Liver (tissue), 9 donors: Measurements from ENCODE around the gene CADPS. TPM values are rescaled to one million over a fixed set of nuclear protein-coding genes. Genes with fewer than 3 reads are reported as not detected.

Experiments used
- DNase-seq: peaks from one replicate; pipeline ENCODE4 v3.0.0-alpha.2; 2017; ENCODE audit warnings: low spot score
- H3K27ac ChIP-seq, 2 donors: one replicate each; pipeline ENCODE4 v1.7.0; 2013; ENCODE audit warnings: inconsistent platforms in 2 of 2, low read length in 2 of 2, control low read depth in 1 of 2, low read depth in 1 of 2, mild to moderate bottlenecking in 1 of 2
- H3K27me3 ChIP-seq, 4 donors: one replicate each; pipeline versions ENCODE4 v1.6.1 to v1.7.0; 2013; ENCODE audit warnings: low read length in 3 of 4, inconsistent platforms in 1 of 4, mild to moderate bottlenecking in 1 of 4, moderate library complexity in 1 of 4; ENCODE audit not compliant: control insufficient read depth in 4 of 4, insufficient read depth in 4 of 4
- H3K36me3 ChIP-seq, 4 donors: one replicate each; pipeline versions ENCODE4 v1.6.1 to v1.7.0; 2013; ENCODE audit warnings: low read length in 3 of 4, mild to moderate bottlenecking in 3 of 4, low read depth in 1 of 4, moderate library complexity in 1 of 4; ENCODE audit not compliant: control insufficient read depth in 4 of 4, insufficient read depth in 3 of 4
- H3K4me1 ChIP-seq, 4 donors: one replicate each; pipeline versions ENCODE4 v1.6.1 to v1.7.0; 2013; ENCODE audit warnings: low read length in 3 of 4, mild to moderate bottlenecking in 3 of 4, moderate library complexity in 1 of 4; ENCODE audit not compliant: control insufficient read depth in 4 of 4, insufficient read depth in 4 of 4
- H3K4me3 ChIP-seq, 3 donors: one replicate each; pipeline versions ENCODE4 v1.6.1 to v1.7.0; 2013; ENCODE audit warnings: low read length in 3 of 3, control low read depth in 1 of 3, low read depth in 1 of 3, mild to moderate bottlenecking in 1 of 3
- H3K9ac ChIP-seq, 2 donors: one replicate each; pipeline ENCODE4 v1.7.0; 2013; ENCODE audit warnings: low read length in 2 of 2, mild to moderate bottlenecking in 2 of 2, moderate library complexity in 2 of 2, control low read depth in 1 of 2, low read depth in 1 of 2
- H3K9me3 ChIP-seq, 4 donors: one replicate each; pipeline versions ENCODE4 v1.6.1 to v1.7.0; 2013; ENCODE audit warnings: low read length in 3 of 4; ENCODE audit not compliant: control insufficient read depth in 4 of 4
- ATF3 ChIP-seq: IDR thresholded peaks from 2 replicates; pipeline ENCODE4 v1.6.1; 2016; ENCODE audit warnings: antibody characterized with exemption
- CTCF ChIP-seq: fragments of 150-350 bp; IDR thresholded peaks from 2 replicates; pipeline ENCODE4 v1.5.1; 2017; ENCODE audit warnings: improper control_type of control experiment, low read depth, low read length; ENCODE audit not compliant: missing input control
- EGR1 ChIP-seq, 2 donors: IDR thresholded peaks; 2 replicates each; pipeline ENCODE4 v1.6.1; 2016 to 2018; ENCODE audit warnings: antibody characterized with exemption in 2 of 2, low read depth in 2 of 2
- FOXA1 ChIP-seq: IDR thresholded peaks from 2 replicates; pipeline ENCODE4 v1.6.1; 2016; ENCODE audit warnings: antibody characterized with exemption
- FOXA2 ChIP-seq: IDR thresholded peaks from 2 replicates; pipeline ENCODE4 v1.6.1; 2016; ENCODE audit warnings: antibody characterized with exemption
- GABPA ChIP-seq, 2 donors: IDR thresholded peaks in 1 of 2; conservative IDR thresholded peaks in 1 of 2; 2 replicates each; pipeline ENCODE4 v1.6.1; 2016; ENCODE audit warnings: antibody characterized with exemption in 2 of 2, mild to moderate bottlenecking in 1 of 2, moderate library complexity in 1 of 2
- HNF4G ChIP-seq: IDR thresholded peaks from 2 replicates; pipeline ENCODE4 v1.6.1; 2016; ENCODE audit warnings: antibody characterized with exemption
- MAX ChIP-seq: IDR thresholded peaks from 2 replicates; pipeline ENCODE4 v1.6.1; 2016; ENCODE audit warnings: antibody characterized with exemption
- NR2F2 ChIP-seq: IDR thresholded peaks from 2 replicates; pipeline ENCODE4 v1.6.1; 2016; ENCODE audit warnings: antibody characterized with exemption
- REST ChIP-seq: IDR thresholded peaks from 2 replicates; pipeline ENCODE4 v1.6.1; 2016; ENCODE audit warnings: antibody characterized with exemption, mild to moderate bottlenecking
- RXRA ChIP-seq, 2 donors: IDR thresholded peaks; 2 replicates each; pipeline ENCODE4 v1.6.1; 2017 to 2018; ENCODE audit warnings: antibody characterized with exemption in 2 of 2, mild to moderate bottlenecking in 1 of 2
- TAF1 ChIP-seq: conservative IDR thresholded peaks from 2 replicates; pipeline ENCODE4 v1.6.1; 2016; ENCODE audit warnings: antibody characterized with exemption, mild to moderate bottlenecking
- YY1 ChIP-seq: IDR thresholded peaks from 2 replicates; pipeline ENCODE4 v1.6.1; 2016; ENCODE audit warnings: antibody characterized with exemption, mild to moderate bottlenecking
- WGBS: extraction: QIAGEN DNeasy Blood & Tissue Kit; methylation state at CpG from one replicate; pipeline ENCODE4 v1.1.7; 2013; 5-methylcytosine and 5-hydroxymethylcytosine counted together
- polyA plus RNA-seq, 2 donors: library from polyadenylated mRNA; stranded (reverse) in 1 of 2; unstranded in 1 of 2; fragments of 200-250 nt in 1 of 2; fragments of >200 nt in 1 of 2; fragmentation: Nextera tagmentation in 1 of 2; extraction: Ambion mirVana in 1 of 2; gene quantifications; one replicate each; pipeline versions ENCODE4 v1.2.1 to v1.2.3, GENCODE V29; 2013 to 2015
- total RNA-seq, 2 donors: library from RNA; depleted of rRNA; stranded (reverse); fragments of >200 nt; gene quantifications; one replicate each; pipeline ENCODE4 v1.2.3, GENCODE V29; 2014
- donor health status: healthy.
- donor health status: healthy.
- donor health status: healthy.
- donor health status: healthy.
- donor health status: healthy.

CADPS gene
- total and polyA plus RNA-seq, 4 donors = 0.05 to 0.37 (median 0.17) TPM; not detected in 1

GRCh38 chr3:62688050-62688449 is 187.2 kb downstream of the CADPS start (continued):
- TF ChIP-seq REST (no peak), GABPA (IDR thresholded peaks at IDR 0.05 in 1 of 2, conservative IDR thresholded peaks at IDR 0.05 in 1 of 2) (no peak), NR2F2 (no peak), ATF3 (no peak), HNF4G (no peak), YY1 (no peak)

- DNase-seq = no peak
- Histone ChIP-seq H3K4me1 (no peaks in the 10 kb centered on the region), H3K9ac (no peak overlapping the region), H3K9me3 (no peaks in the 10 kb centered on the region), H3K4me3 (no peak overlapping the region), H3K36me3 (no peaks in the 10 kb centered on the region), H3K27me3 (peaks cover 0 to 6% (median 0%) of the 10 kb centered on the region in 4 donors), H3K27ac (no peak overlapping the region)
- 59% methylated on average over 4 of the region's 4 CpGs for whole genome bisulfite sequencing
- no peak for TF ChIP-seq REST
- TF ChIP-seq NR2F2 = no peak
- no peak for TF ChIP-seq EGR1 (IDR thresholded peaks at IDR 0.05; ENCODE audit: low read depth in 2 of 2)
- no peak for TF ChIP-seq HNF4G
- TF ChIP-seq FOXA2 = no peak
- no peak for TF ChIP-seq ATF3
- TF ChIP-seq RXRA (IDR thresholded peaks at IDR 0.05) = no peak
Measured at GRCh38 chr3:62686503-62687294, 188.5 kb downstream of the CADPS start.

- Histone ChIP-seq H3K36me3 (no peaks in the 10 kb centered on the region), H3K9ac (no peak overlapping the region), H3K27ac (no peak overlapping the region), H3K4me1 (no peaks in the 10 kb centered on the region), H3K27me3 (peaks cover 0 to 3% (median 0%) of the 10 kb centered on the region in 4 donors), H3K9me3 (no peaks in the 10 kb centered on the region), H3K4me3 (no peak overlapping the region)
- no peak for DNase-seq
- WGBS = 93% methylated on average over 2 of the region's 2 CpGs
- no peak for TF ChIP-seq GABPA (IDR thresholded peaks at IDR 0.05 in 1 of 2, conservative IDR thresholded peaks at IDR 0.05 in 1 of 2)
- TF ChIP-seq NR2F2 = no peak
- TF ChIP-seq TAF1 = no peak
- TF ChIP-seq CTCF = no peak
- no peak for TF ChIP-seq EGR1 (IDR thresholded peaks at IDR 0.05; ENCODE audit: low read depth in 2 of 2)
- no peak for TF ChIP-seq FOXA1
- TF ChIP-seq MAX = no peak
- no peak for TF ChIP-seq RXRA (IDR thresholded peaks at IDR 0.05)
Measured at GRCh38 chr3:62682826-62683225, 192.4 kb downstream of the CADPS start.
